Heart left ventricle (tissue), 16 donors: ENCODE measurements around the gene DNAJB6. TPM values are rescaled to one million over a fixed set of nuclear protein-coding genes. Genes with fewer than 3 reads are reported as not detected.

Experiments used
- ATAC-seq, 4 donors: fragments of 200-7000 bp; cut with Tn5 transposase; one replicate each; pipeline ENCODE4 v1.9.1; 2020 to 2022; ENCODE audit warnings: moderate library complexity in 4 of 4, mild to moderate bottlenecking in 3 of 4, moderate number of reproducible peaks in 1 of 4
- DNase-seq, 5 donors: peaks; one replicate each; pipeline ENCODE4 v3.0.0-alpha.2; 2020
- H3K27ac ChIP-seq, 12 donors: fragments of 200-600 bp; sonication (generic) in 4 of 12; one replicate each; pipeline versions ENCODE4 v1.5.0 to v1.8.0; 2016 to 2022; ENCODE audit warnings: mild to moderate bottlenecking in 2 of 12
- H3K27me3 ChIP-seq, 9 donors: fragments of 200-600 bp; sonication (generic) in 2 of 9; one replicate each; pipeline versions ENCODE4 v1.5.1 to v1.8.0; 2016 to 2022; ENCODE audit warnings: mild to moderate bottlenecking in 3 of 9
- H3K36me3 ChIP-seq, 9 donors: fragments of 200-600 bp; sonication (generic) in 2 of 9; one replicate each; pipeline versions ENCODE4 v1.5.0 to v1.8.0; 2018 to 2022; ENCODE audit warnings: mild to moderate bottlenecking in 2 of 9
- H3K4me1 ChIP-seq, 12 donors: fragments of 200-600 bp; sonication (generic) in 4 of 12; one replicate each; pipeline versions ENCODE4 v1.5.0 to v1.8.0; 2016 to 2022; ENCODE audit warnings: mild to moderate bottlenecking in 3 of 12
- H3K4me3 ChIP-seq, 12 donors: fragments of 200-600 bp; sonication (generic) in 4 of 12; one replicate each; pipeline versions ENCODE4 v1.5.0 to v1.8.0; 2017 to 2022; ENCODE audit warnings: mild to moderate bottlenecking in 9 of 12, moderate library complexity in 4 of 12
- H3K9me3 ChIP-seq, 12 donors: fragments of 200-600 bp; sonication (generic) in 4 of 12; one replicate each; pipeline versions ENCODE4 v1.5.0 to v1.8.0; 2016 to 2022; ENCODE audit warnings: mild to moderate bottlenecking in 1 of 12
- CTCF ChIP-seq, 12 donors: fragments of 200-600 bp; sonication (generic) in 4 of 12; IDR thresholded peaks; one replicate each; pipeline versions ENCODE4 v1.5.0 to v1.8.0; 2018 to 2022; ENCODE audit warnings: antibody characterized with exemption in 12 of 12, mild to moderate bottlenecking in 5 of 12
- POLR2A ChIP-seq, 2 donors: fragments of 450-650 bp; IDR thresholded peaks; one replicate each; pipeline ENCODE4 v1.6.1; 2017; ENCODE audit warnings: antibody characterized with exemption in 2 of 2, mild to moderate bottlenecking in 2 of 2, moderate library complexity in 2 of 2
- WGBS, 4 donors: extraction: QIAGEN DNeasy Blood & Tissue Kit in 2 of 4; methylation state at CpG; one replicate each; pipeline versions ENCODE4 v1.1.5 to v1.1.7; 2013 to 2018; 5-methylcytosine and 5-hydroxymethylcytosine counted together
- intact Hi-C, 10 donors: fragments of 100-400 bp; cut with DNase I; formaldehyde crosslinking; loops; one replicate each; pipeline versions ENCODE4 v1.11.1 to v1.14.2; 2022
- polyA plus RNA-seq, 2 donors: library from polyadenylated mRNA; stranded (reverse); fragments of 200-250 nt; gene quantifications; one replicate each; pipeline ENCODE4 v1.2.3, GENCODE V29; 2013
- total RNA-seq, 9 donors: library from RNA; depleted of rRNA in 2 of 9; stranded (reverse); fragments of >200 nt in 2 of 9; fragmentation: NEBNext Ultra II Directional in 3 of 9; extraction: Animal tissue kit (Norgen Biotek cat#: 25700) in 3 of 9; gene quantifications; one replicate each; pipeline versions ENCODE4 v1.1.0 to v1.2.4, GENCODE V29; 2016 to 2023
- donor health status: ischemic (EF 13 %, LVEDD 7.1; RV severe dilation, severe dysfunction).
- donor health status: healthy with polysubstance abuse.
- donor health status: DM: no; HTN: yes; CAD: no.
- donor health status: DM: no; HTN: no; CAD: no.
- donor health status: ischemic (EF 25% LVEDD 6.9; RV normal size, moderate dysfunction).
- donor health status: ischemic (EF 25% LVEDD 5.7; RV mildly dilated, moderate dysfunction).
- donor health status: healthy.
- donor health status: DM: yes; HTN: yes; CAD: no.
- donor health status: ischemic (EF 35%, LVEDD 5.7; RV mildly dilated, moderate dysfunction).
- donor health status: nonischemic (EF 11% LVEDD 7.7; RV severe dilation, severe dysfunction).
- donor health status: DM: yes; HTN: yes; CAD: no.
- donor health status: PGD.
- donor health status: ischemic (EF 29% LVEDD 5.4; RV normal size, mild dysfunction).
- donor health status: nonischemic (EF 23%, LVEDD 6.1; RV moderate dilation, normal function).

Gene DNAJB6
- total and polyA plus RNA-seq, 11 donors = 118 to 237 (median 162) TPM

- ATAC-seq (no peak), DNase-seq (peak in 1 of 5 donors; percentile 3)
- H3K4me3 ChIP-seq = no peak overlapping the region
- no peak for TF ChIP-seq POLR2A (IDR thresholded peaks at IDR 0.05)
- TF ChIP-seq CTCF (IDR thresholded peaks at IDR 0.05) = no peak
- H3K9me3 ChIP-seq = no peaks in the 10 kb centered on the region
- peaks cover 0 to 48% (median 13%) of the 10 kb centered on the region in 9 donors for H3K27me3 ChIP-seq
- 28 to 34% (median 32%) methylated on average over 11 to 15 of the region's 15 CpGs for WGBS, 4 donors
- no peaks in the 10 kb centered on the region for H3K4me1 ChIP-seq
- H3K36me3 ChIP-seq = no peaks in the 10 kb centered on the region
- H3K27ac ChIP-seq = no peak overlapping the region
- intact Hi-C loops = no loop called here
These were observed 127.5 kb downstream of the DNAJB6 start for GRCh38 chr7:157464111-157464970.

GRCh38 chr7:157464971-157465886, 128.4 kb downstream of the DNAJB6 start:
- Histone ChIP-seq H3K27me3 (peaks cover 0 to 48% (median 13%) of the 10 kb centered on the region in 9 donors), H3K27ac (no peak overlapping the region), H3K9me3 (no peaks in the 10 kb centered on the region), H3K4me1 (no peaks in the 10 kb centered on the region), H3K4me3 (peak overlapping the region in 1 of 12 donors; percentile 4), H3K36me3 (no peaks in the 10 kb centered on the region)
- 48 to 52% (median 49%) methylated on average over 26 to 30 of the region's 30 CpGs for WGBS, 4 donors
- no peak for TF ChIP-seq CTCF (IDR thresholded peaks at IDR 0.05)
- TF ChIP-seq POLR2A (IDR thresholded peaks at IDR 0.05) = no peak
- DNase-seq = no peak
- ATAC-seq = no peak
- intact Hi-C loops = no loop called here

GRCh38 chr7:157465891-157466866, 129.4 kb downstream of the DNAJB6 start:
- Histone ChIP-seq H3K36me3 (no peaks in the 10 kb centered on the region), H3K4me3 (peak overlapping the region in 1 of 12 donors; percentile 4), H3K27ac (no peak overlapping the region), H3K4me1 (peaks cover 0 to 3% (median 0%) of the 10 kb centered on the region in 12 donors), H3K27me3 (peaks cover 0 to 48% (median 13%) of the 10 kb centered on the region in 9 donors), H3K9me3 (no peaks in the 10 kb centered on the region)
- DNase-seq (no peak), ATAC-seq (no peak)
- WGBS, 4 donors = 78 to 83% (median 81%) methylated on average over 41 of the region's 41 CpGs
- intact Hi-C loops = no loop called here
- no peak for TF ChIP-seq CTCF (IDR thresholded peaks at IDR 0.05)
- TF ChIP-seq POLR2A (IDR thresholded peaks at IDR 0.05) = no peak
